Measurements from ENCODE around the gene MEGF10.

MEGF10 gene

DNA sequence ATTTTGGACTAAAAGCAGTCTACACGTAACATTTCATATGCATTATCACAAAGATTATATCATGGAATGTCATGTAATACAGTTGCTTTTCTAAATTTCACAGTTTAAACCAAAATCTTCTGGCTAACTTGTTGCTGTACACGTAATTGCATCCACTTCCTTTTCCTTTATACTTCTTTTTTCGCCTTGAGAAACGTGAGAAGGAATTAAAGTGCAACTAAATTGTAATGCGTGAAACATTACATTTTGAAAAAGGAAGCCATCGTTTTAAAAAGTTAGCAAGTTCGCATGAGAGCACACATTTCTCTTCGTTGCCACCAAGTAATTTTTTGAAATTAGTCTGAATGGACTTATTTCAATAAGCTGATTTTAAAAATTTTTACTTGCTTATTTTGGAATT is 80.0 kb downstream of the MEGF10 start:
- DNase-seq (ENCODE audit: low read depth): no peak

DNA sequence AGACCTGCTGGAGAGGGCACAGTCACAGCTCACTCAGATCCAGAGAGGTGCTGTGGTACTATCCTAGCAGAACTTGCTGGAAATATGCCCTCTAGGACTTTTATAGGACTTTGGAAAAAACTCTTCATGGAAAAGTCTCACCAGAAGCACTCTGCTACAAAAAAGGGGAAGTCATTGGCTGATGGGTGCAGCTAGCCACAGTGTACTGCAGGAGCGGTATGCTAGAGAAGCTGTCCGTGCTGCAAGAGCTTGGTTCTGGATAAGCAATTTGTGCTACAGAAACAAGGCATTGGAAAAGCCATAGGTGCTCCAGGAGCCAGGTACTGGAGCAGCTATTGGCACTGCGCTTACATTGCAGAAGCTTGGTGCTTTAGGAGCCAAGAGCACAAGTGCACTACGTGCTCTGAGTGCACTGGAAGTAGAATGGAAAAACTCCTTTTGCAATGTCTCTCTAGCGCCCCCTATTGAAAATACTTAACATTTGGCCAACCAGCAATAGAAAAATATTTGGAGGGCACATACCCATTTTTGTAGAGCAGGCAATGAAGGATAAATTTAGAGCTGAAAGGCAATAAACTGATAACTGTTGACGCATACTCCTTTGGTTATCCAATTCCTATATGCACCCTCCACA is 83.4 kb downstream of the MEGF10 start:
- no peak for DNase-seq (ENCODE audit: low read depth)

DNA sequence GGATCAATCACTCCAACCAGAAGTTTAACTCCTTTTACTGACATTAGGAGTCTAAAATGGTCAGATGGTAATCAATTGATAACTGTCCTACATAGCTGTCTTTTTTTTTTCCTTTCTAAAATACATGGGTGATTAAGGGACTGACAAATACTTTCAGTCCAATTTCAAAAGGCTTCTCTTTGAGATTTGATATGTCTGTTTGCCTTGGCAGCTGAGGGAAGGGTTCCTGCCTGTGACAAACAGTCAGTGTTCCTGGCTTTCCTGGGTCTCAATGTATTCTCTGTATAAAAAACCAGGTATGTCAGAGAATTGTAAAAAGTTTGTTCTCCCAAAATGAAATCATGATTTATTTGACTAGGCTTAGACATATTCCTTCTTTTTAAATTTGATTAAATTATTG is 84.5 kb downstream of the MEGF10 start:
- no peak for DNase-seq (ENCODE audit: low read depth)

DNA sequence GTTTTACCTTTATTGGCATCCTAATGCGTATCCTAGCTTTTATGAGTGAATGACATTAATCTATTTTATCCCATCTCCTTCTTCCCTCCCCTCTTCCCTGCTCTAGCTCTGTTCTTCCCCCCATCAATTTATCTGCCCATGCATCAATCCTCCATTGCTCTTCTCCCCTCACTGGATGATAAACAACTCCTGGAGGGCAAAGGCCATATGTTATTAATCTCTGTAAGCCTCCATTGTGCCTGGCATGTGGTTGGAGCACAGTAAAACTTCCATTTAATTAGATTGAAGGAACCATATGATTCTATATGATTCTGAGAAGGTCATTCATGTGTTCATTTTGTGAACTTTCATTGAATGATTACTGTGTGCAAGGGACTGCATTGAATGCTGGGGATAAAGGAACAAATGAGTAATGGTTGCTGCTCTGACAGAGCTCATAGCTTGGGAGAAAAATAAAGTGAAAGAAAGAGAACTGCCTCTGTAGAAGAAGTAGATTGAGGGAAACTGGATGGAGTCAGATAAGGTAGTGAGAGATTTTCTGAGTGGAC is 85.0 kb downstream of the MEGF10 start:
- no peak for DNase-seq (ENCODE audit: low read depth)

DNA sequence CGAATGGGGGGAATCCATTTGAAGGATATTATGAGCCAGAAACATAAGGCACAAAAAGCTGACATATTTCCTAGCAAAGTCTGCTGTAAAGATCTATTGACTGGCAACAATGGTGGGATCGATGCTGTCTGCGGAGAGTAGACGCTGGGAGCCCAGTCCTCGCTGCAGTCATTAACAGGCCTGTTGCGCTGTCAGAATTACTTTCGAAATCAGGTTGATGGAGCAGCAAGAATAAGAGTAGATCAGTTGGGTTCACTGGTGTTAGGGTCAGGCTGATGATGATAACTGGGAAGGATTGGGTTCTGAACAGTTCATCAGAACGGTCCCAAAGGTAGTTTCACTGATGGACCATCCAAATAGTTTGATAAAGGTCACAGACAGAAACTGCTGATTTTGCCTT is 87.1 kb downstream of the MEGF10 start:
- no peak for DNase-seq (ENCODE audit: low read depth)

DNA sequence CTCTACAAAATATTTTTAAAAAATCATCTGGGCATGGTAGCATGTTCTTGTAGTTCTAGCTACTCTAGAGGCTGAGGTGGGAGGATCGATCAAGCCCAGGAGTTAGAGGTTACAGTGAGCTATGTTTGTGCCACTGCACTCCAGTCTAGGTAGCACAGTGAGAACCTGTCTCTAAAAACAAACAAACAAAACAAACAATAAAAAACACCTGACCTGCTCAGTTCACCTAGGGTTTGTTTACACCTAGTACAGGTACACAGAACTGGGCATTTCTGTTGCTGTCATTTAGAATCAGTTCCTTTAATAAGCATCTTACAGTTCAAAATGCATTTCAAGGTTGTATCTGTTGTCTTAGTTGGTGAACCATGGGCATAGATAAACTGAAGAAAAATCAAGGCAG is 95.3 kb downstream of the MEGF10 start:
- no peak for DNase-seq (ENCODE audit: low read depth)

DNA sequence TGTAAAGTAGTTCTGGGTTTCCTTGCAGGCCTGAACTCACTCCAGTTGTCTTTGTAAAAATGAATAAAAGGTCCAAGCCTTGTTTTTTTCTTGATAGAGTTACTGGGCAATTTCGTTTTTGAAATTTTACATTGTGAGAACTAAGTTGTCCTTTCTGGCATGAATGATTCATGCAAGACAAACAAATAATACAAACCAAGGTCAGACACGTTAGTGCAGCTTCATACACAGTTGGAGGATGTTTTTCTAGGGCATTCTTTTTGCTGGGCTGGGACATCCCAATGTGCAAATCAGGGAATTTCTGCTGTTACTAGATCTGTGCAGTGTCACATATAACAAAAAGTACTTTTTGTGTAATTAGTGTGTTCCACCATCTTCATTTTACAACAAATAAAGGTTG is 96.0 kb downstream of the MEGF10 start:
- no peak for DNase-seq (ENCODE audit: low read depth)

DNA sequence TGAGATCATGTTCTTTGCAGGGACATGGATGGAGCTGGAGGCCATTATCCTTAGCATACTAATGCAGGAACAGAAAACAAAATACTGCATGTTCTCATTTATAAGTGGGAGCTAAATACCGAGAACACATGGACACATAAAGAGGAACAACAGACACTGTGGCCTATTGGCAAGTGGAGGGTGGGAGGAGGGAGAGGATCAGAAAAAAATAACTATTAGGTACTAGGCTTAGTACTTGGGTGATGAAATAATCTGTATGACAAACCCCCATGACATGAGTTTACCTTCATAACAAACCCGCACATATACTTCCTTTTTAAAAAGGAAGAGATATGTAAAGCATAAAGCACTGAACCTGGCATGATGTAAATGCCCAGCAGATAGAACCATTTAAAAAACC is 99.0 kb downstream of the MEGF10 start:
- DNase-seq (ENCODE audit: low read depth): no peak

DNA sequence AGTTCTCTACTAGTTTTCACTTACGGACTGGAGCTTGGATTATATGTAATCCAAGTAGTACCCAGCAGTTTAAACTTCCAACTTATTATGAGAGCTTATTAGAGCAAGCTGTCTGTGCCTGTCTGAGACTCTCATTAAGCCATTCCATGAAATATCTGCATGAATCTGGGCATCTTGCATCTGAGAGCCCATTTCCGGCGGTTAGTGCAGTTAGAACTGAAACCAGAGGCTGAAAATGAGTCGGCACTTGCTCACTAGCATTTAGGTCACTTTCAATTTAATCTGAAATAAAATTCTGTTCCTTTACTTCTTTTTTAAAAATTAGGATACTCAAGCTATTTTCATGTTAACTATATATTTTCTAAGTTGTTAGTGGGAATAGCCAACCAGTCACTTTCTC is 102.2 kb downstream of the MEGF10 start:
- DNase-seq (ENCODE audit: low read depth): no peak

DNA sequence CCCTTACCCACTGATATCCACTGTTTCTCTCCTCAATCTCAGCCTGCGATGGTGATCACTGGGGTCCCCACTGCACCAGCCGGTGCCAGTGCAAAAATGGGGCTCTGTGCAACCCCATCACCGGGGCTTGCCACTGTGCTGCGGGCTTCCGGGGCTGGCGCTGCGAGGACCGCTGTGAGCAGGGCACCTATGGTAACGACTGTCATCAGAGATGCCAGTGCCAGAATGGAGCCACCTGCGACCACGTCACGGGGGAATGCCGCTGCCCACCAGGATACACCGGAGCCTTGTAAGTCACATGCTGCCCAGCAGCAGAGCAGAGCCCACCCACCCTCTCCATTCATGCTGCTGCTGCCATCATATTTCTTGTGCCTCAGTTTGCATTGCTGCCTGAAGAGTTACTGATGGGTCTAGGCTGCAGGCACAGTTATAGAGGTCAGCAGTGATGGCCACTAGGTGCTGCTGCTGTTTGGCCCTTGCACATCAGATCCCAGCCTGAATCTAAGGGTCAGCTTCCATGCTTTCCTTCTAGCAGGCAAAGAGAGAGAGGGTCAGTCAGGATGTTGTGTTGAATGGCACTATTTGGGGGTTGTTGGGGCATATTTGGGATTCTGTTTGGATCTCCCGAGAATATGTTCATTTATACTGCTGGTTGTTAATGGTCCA is 106.0 kb downstream of the MEGF10 start:
- DNase-seq (ENCODE audit: low read depth): no peak

DNA sequence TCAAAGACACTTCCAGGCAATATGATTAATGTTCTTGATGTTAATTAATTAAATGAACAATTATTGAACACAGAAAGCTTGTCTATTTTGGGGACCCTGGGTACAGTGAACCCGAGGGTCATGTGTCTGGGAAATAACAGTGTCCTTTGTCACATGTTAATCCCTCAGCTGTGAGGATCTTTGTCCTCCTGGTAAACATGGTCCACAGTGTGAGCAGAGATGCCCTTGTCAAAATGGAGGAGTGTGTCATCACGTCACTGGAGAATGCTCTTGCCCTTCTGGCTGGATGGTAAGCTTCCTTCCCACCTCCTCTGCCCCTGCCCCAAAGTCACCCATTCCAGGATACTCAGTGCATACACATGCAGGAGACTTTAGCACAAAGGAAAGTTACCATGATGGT is 107.9 kb downstream of the MEGF10 start:
- no peak for DNase-seq (ENCODE audit: low read depth)

DNA sequence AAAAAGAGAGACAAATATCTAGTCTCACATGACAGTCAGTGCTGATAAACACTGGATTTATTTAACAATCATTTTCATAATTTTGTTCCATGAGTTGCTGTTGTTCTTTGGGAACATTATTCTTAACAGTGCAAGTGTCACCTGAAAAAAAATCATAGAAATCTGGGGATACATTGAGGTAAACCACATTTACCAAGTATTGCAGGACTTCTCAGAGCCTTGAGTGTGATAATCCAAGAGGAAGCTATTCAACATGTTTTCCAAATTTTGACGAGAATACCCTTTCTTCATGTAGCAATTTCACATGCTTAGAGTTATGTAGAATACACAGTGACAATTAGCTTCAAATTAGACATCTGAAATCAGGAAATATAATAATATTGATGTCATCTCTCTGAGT is 108.5 kb downstream of the MEGF10 start:
- no peak for DNase-seq (ENCODE audit: low read depth)

DNA sequence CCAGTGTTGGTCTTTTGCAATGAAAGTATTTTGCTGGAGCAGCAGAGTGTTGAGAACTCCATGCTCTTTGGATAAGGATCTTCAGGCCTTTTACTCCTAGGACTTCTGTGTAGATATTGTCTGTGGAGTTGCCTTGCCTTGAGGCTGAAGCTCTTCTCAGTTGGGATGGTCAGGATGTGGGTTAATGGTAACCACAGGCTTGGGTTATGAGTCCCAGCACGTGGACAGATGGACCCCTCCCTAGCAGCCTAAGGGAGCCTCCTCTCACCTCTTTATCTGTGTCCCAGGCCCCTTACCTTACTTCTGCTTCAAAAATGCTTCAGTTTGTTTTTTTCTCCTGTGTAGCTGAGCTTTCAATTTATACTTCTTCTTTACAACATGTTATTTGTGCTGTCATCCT is 109.9 kb downstream of the MEGF10 start:
- no peak for DNase-seq (ENCODE audit: low read depth)

DNA sequence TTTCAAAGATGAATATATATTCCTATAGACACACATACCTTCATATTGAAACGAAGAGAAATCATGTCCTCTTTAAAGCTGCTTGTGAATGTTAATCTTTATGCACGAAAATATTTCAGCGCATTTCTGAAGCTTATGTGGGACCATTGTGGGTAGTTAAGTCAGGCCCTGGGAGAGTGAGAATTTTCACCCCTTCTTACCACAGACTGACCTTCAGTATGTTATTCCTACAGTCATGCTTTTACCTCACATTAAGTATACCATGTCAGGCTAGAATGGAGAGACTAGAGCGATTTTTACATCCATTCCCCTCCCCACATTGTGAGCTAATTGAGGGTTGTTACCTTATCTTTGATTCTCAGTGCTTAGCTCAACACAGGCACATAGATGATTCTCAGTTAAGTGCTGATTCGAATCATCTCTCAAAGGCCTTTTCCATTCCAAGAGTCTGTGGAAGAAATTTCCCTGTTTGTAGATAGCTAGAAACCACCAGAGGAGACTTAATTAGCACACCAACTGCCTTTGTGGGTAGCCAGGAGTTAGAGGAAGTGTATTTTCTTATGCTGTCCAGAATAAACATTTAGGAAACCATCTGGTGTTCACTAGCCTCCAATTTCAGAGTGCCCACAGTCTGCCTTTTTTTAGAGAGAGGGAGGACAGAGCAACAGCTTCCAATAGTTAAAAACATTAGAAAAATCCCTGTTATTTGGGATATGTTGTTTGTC is 110.5 kb downstream of the MEGF10 start:
- no peak for DNase-seq (ENCODE audit: low read depth)

DNA sequence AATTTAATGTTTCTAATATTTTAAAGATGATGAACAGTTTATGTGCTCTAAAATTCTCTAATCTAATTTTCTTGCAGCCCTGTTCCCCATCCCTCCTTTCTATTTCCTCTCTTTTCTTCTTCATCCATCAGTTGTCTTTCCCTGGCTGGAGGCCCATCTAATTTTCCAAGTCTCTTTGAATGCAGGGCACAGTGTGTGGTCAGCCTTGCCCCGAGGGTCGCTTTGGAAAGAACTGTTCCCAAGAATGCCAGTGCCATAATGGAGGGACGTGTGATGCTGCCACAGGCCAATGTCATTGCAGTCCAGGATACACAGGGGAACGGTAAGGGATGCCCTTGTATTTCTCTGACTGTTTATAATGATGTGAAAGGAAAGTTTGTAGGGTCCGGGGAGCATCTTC is 111.8 kb downstream of the MEGF10 start:
- no peak for DNase-seq (ENCODE audit: low read depth)

DNA sequence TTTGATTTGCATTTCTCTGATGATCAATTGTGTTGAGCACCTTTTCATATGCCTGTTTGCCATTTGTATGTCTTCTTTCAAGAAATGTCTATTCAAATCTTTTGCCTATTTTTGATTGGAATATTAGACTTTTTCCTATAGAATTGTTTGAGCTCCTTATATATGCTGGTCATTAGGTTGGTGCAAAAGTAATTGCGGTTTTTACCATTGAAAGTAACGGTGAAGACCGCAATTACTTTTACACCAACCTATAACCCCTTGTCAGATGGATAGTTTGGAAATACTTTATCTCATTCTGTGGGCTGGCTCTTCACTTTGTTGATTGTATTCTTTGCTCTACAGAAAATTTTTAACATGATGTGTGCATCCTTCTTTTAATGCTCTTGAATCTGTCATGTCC is 113.6 kb downstream of the MEGF10 start:
- no peak for DNase-seq (ENCODE audit: low read depth)

DNA sequence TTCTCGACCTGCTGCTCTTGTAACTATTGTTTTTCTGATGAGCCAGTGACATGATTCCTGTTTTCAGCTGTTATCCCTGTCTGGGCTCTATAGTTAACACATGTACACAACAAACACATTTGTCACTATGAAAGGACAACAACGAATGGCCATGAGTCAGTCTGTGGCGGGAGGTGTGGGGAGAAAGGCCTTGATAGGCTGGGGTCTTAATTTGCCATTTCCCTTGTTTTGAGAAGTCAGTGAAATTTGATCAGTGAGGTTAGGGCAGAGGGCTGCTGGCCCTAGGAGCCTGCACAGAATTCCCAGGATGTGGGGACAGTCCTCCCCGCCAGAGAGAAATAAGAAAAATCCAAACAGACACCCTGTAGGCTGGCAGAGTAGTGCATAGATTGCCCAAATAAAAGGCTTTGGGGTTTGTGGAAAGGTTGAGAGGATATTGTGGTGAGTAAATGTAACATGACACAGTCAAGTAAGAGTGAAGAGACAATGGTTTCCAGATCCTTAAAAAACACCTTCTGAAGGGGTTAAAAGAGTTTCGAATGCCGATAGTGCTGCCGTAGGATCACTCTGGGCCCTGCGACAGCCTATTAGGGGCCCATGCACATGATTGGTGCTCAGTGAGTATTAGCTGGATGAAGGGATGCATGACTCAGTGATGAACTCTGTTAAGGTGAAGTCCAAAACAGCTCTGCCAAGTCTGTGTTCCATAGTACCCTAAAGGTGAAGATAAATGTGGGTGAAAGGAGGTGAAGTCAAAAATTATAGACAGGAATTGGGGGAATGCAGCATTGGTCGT is 115.9 kb downstream of the MEGF10 start:
- DNase-seq (ENCODE audit: low read depth): no peak

DNA sequence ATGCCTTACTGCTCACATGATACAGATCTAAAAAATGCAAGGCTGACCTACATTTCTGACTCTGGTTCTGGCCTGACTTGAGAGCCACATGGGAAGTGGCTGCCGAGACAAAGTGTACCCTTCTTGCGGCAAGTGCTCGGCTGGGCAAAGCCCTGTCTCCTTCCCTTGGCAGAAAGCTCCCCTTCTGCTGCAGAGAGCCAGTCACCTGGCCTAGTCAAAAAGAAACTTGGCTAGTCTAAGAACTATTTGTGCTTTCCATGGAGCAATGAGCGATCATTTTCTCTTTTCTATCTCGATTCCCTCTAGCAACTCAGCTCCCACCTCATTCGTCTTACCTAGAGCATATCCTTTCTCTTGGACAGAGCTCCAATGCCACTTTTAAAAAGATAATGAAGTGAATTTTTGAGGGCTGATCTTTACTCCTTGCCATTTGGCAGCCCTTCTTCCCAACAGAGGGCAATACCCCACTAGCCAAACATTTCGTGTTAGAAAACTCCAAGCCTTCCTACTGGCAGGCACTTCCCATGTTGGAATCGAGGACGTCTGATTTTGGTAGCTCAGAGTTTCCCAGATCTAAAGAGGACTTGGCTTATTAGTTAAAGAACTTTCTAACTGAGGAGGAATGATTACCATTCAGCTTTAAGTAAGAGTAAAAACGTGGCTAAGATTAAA is 118.8 kb downstream of the MEGF10 start:
- DNase-seq (ENCODE audit: low read depth): no peak

DNA sequence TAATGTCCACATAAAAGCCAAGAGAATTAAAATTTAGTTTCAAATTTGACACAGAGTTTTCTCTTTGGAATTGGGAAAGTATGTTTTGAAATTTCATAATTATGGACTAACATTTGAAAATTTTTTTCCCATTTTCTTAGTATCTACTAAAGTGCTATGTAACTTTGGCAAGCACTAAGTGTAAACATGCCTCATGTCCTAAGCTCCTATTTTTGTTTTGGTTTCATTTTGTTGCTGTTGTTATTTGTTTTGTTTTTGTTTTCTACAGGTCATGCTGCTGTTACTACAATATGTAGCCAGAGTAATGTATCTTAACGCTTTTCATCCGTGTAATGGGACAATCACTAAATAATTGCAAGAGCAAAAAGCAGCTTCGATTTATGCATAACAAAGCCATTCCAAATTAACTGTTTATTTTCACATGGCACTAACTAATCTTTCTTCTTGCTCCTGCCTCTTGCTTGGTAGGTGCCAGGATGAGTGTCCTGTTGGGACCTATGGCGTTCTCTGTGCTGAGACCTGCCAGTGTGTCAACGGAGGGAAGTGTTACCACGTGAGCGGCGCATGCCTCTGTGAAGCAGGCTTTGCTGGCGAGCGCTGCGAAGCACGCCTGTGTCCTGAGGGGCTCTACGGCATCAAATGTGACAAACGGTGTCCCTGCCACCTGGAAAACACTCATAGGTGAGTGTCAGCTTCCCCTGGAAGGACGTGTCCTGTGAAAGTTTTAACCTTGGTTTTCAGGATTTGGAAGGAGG is 119.5 kb downstream of the MEGF10 start:
- DNase-seq (ENCODE audit: low read depth): no peak

DNA sequence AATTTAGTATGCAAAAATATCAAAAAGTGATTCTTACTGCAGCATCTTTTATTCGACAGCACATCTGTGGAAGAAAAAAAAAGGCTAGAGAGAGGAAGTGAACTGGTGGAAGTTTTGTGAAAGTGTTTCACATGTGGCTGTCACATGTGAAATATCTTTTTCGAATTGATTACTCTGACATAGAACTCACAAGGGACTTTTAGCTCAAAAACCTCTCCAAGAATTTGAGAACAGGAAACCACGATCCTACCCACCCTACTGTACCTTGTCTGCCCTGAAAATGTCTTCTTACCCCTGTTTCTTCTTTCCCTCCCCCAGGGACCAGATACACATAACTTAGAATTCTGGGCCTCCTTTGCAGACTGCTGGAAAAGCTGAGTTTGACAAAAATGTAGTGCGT is 120.4 kb downstream of the MEGF10 start:
- DNase-seq (ENCODE audit: low read depth): no peak

DNA sequence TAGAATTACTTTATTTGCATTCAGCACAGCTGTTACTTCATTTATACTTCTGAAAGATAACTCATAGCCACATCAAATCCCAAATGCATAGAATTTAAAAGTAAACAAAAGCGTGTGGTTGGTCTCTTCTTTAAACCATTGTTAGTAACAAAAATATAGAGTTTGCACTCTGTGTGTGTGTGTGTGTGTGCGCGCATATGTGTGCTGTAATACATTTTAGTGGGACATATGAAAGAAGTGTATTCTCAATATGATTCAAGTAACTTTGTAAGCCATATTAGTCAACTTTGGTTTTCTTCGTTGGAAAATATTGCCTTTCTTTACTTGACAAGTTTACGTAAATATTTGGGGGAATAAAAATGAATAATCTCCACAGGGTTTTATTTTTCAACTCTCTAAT is 120.8 kb downstream of the MEGF10 start:
- DNase-seq (ENCODE audit: low read depth): no peak

Measured in T follicular helper cell (primary cell).